PC-3 (cell line): Measurements from ENCODE around the gene CAMTA1. TPM values are rescaled to one million over a fixed set of nuclear protein-coding genes. Genes with fewer than 3 reads are reported as not detected.

Experiments
- ATAC-seq: fragments of 200-7000 bp; cut with Tn5 transposase; 2 replicates; pipeline ENCODE4 v1.9.1; 2020; ENCODE audit warnings: mild to moderate bottlenecking, moderate library complexity
- BruUV-seq: library from RNA; stranded (reverse); fragments of 400-500 nt; replicated peaks from 2 replicates; lab custom pipeline; 2021; lab: Mats Ljungman, UMichigan
- CTCF ChIA-PET: fragments of 300-600 bp; sonication (Branson Sonifier 250); formaldehyde crosslinking; loops from one replicate; lab custom pipeline; 2022; ENCODE audit warnings: antibody characterized with exemption; lab: Charles Lee
- POLR2A ChIA-PET: fragments of 300-600 bp; sonication (Branson Sonifier 250); formaldehyde crosslinking; loops from one replicate; lab custom pipeline; 2022; ENCODE audit warnings: antibody characterized with exemption; ENCODE audit not compliant: unreplicated experiment; lab: Charles Lee
- DNase-seq: peaks from one replicate; pipeline ENCODE4 v3.0.0-alpha.2; 2015
- H2AFZ ChIP-seq: fragments of 300-600 bp; sonication (generic); 2 replicates; pipeline ENCODE4 v1.6.0; 2016; ENCODE audit warnings: antibody characterized with exemption, low read length
- H3F3A ChIP-seq: fragments of 300-600 bp; sonication (generic); one replicate; pipeline ENCODE4 v1.6.0; 2017; ENCODE audit warnings: antibody characterized with exemption, low read length, control low read depth, mild to moderate bottlenecking; ENCODE audit not compliant: unreplicated experiment
- H3K27ac ChIP-seq: fragments of 300-600 bp; sonication (generic); 2 replicates; pipeline ENCODE4 v1.5.1; 2016; ENCODE audit warnings: mild to moderate bottlenecking, low read length
- H3K27me3 ChIP-seq: fragments of 300-600 bp; sonication (generic); 2 replicates; pipeline ENCODE4 v1.6.1; 2016; ENCODE audit warnings: low read length, mixed read lengths
- H3K36me3 ChIP-seq: fragments of 300-600 bp; sonication (generic); 2 replicates; pipeline ENCODE4 v1.6.1; 2016; ENCODE audit warnings: low read depth, mixed run types, low read length, mixed read lengths
- H3K4me1 ChIP-seq: fragments of 300-600 bp; sonication (generic); 2 replicates; pipeline ENCODE4 v1.5.1; 2016; ENCODE audit warnings: low read length; ENCODE audit not compliant: insufficient read depth
- H3K4me2 ChIP-seq: fragments of 300-600 bp; sonication (generic); 2 replicates; pipeline ENCODE4 v1.6.0; 2016; ENCODE audit warnings: low read length
- H3K4me3 ChIP-seq: fragments of 300-600 bp; sonication (generic); 2 replicates; pipeline ENCODE4 v1.5.1; 2016; ENCODE audit warnings: mild to moderate bottlenecking, low read length, mixed read lengths
- H3K79me2 ChIP-seq: fragments of 300-600 bp; sonication (generic); 2 replicates; pipeline ENCODE4 v1.6.1; 2017; ENCODE audit warnings: low read length, mixed read lengths
- H3K9ac ChIP-seq: fragments of 300-600 bp; sonication (generic); 2 replicates; pipeline ENCODE4 v1.6.0; 2016; ENCODE audit warnings: mild to moderate bottlenecking, low read length
- H3K9me2 ChIP-seq: fragments of 300-600 bp; sonication (generic); replicated peaks from 2 replicates; pipeline ENCODE4 v1.6.1; 2016; ENCODE audit warnings: mixed run types, low read length, mixed read lengths
- H3K9me3 ChIP-seq: fragments of 300-600 bp; sonication (generic); 2 replicates; pipeline ENCODE4 v1.6.1; 2016; ENCODE audit warnings: low read length, mixed read lengths
- H4K20me1 ChIP-seq: fragments of 300-600 bp; sonication (generic); 2 replicates; pipeline ENCODE4 v1.6.1; 2016; ENCODE audit warnings: low read length, mixed read lengths
- CTCF ChIP-seq: fragments of 300-600 bp; sonication (generic); conservative IDR thresholded peaks from 2 replicates; pipeline ENCODE4 v1.5.1; 2017; ENCODE audit warnings: antibody characterized with exemption, low read depth, mild to moderate bottlenecking, low read length
- EZH2 ChIP-seq: fragments of 300-600 bp; sonication (generic); IDR thresholded peaks from one replicate; pipeline ENCODE4 v1.6.1; 2017; ENCODE audit warnings: antibody characterized with exemption, mild to moderate bottlenecking, low read length; ENCODE audit not compliant: unreplicated experiment
- EZH2phosphoT487 ChIP-seq: fragments of 300-600 bp; sonication (generic); IDR thresholded peaks from 2 replicates; pipeline ENCODE4 v1.6.1; 2018; ENCODE audit warnings: mild to moderate bottlenecking, antibody characterized with exemption, low read length, borderline replicate concordance
- intact Hi-C: fragments of 100-400 bp; cut with micrococcal nuclease; formaldehyde crosslinking; loops from 2 replicates; pipeline ENCODE4 v1.9.0; 2023
- total RNA-seq: library from RNA; depleted of rRNA; stranded (reverse); fragments of >200 nt; gene quantifications from 2 replicates; pipeline ENCODE4 v1.2.3, GENCODE V29; 2014

CAMTA1 gene
- total RNA-seq, 1 experiment from 2014 or later, result 40.8 TPM

GRCh38 chr1:6914706-6915105, 129.5 kb downstream of the CAMTA1 start:
- Histone ChIP-seq H3K27me3 (peaks cover 29% of the 10 kb centered on the region), H2AFZ (no peak overlapping the region), H3K36me3 (no peaks in the 10 kb centered on the region), H3K9me2 (no peaks in the 10 kb centered on the region), H3K4me1 (no peaks in the 10 kb centered on the region), H3K27ac (no peak overlapping the region), H4K20me1 (no peaks in the 10 kb centered on the region), H3K79me2 (no peaks in the 10 kb centered on the region), H3K9me3 (no peaks in the 10 kb centered on the region), H3K9ac (no peak overlapping the region), H3K4me2 (no peak overlapping the region), H3F3A (no peaks in the 10 kb centered on the region), H3K4me3 (no peak overlapping the region)
- ChIA-PET CTCF (no interaction called here), POLR2A (no interaction called here)
- TF ChIP-seq CTCF, result no peak
- no peak for TF ChIP-seq EZH2phosphoT487
- no peak for TF ChIP-seq EZH2
- BruUV-seq, result no TSS peak
- intact Hi-C loops, result no loop called here
- no peak for DNase-seq
- no peak for ATAC-seq

GRCh38 chr1:6915999-6916565, 130.8 kb downstream of the CAMTA1 start:
- Histone ChIP-seq H3K9me2 (no peaks in the 10 kb centered on the region), H3K9me3 (no peaks in the 10 kb centered on the region), H3K4me1 (no peaks in the 10 kb centered on the region), H3K4me2 (no peak overlapping the region), H3K9ac (no peak overlapping the region), H3K27ac (no peak overlapping the region), H4K20me1 (no peaks in the 10 kb centered on the region), H3K36me3 (no peaks in the 10 kb centered on the region), H3K79me2 (no peaks in the 10 kb centered on the region), H3F3A (no peaks in the 10 kb centered on the region), H3K4me3 (no peak overlapping the region), H3K27me3 (peaks cover 29% of the 10 kb centered on the region), H2AFZ (no peak overlapping the region)
- CTCF ChIA-PET, result no interaction called here
- no peak for TF ChIP-seq EZH2
- TF ChIP-seq EZH2phosphoT487, result no peak
- no peak for TF ChIP-seq CTCF
- BruUV-seq, result no TSS peak
- intact Hi-C loops, result no loop called here
- DNase-seq (no peak), ATAC-seq (no peak)
- POLR2A ChIA-PET, result no interaction called here

- DNase-seq (no peak), ATAC-seq (no peak)
- no peaks in the 10 kb centered on the region for H3F3A ChIP-seq
- no peak for TF ChIP-seq EZH2
- ChIA-PET POLR2A (no interaction called here), CTCF (no interaction called here)
- intact Hi-C loops, result no loop called here
- H3K27me3 ChIP-seq, result peaks cover 24% of the 10 kb centered on the region
- no peaks in the 10 kb centered on the region for H3K9me3 ChIP-seq
- H3K4me3 ChIP-seq, result no peak overlapping the region
- H3K9me2 ChIP-seq, result no peaks in the 10 kb centered on the region
- no peak overlapping the region for H3K27ac ChIP-seq
- H3K79me2 ChIP-seq, result no peaks in the 10 kb centered on the region
- no TSS peak for BruUV-seq
- no peak overlapping the region for H3K9ac ChIP-seq
- H4K20me1 ChIP-seq, result no peaks in the 10 kb centered on the region
- no peaks in the 10 kb centered on the region for H3K36me3 ChIP-seq
- no peak overlapping the region for H2AFZ ChIP-seq
- H3K4me2 ChIP-seq, result no peak overlapping the region
- no peaks in the 10 kb centered on the region for H3K4me1 ChIP-seq
These were observed 131.8 kb downstream of the CAMTA1 start for GRCh38 chr1:6917067-6917466.
